ENCODE data around the gene PRKG1.

- TF ChIP-seq, protein P1, sequence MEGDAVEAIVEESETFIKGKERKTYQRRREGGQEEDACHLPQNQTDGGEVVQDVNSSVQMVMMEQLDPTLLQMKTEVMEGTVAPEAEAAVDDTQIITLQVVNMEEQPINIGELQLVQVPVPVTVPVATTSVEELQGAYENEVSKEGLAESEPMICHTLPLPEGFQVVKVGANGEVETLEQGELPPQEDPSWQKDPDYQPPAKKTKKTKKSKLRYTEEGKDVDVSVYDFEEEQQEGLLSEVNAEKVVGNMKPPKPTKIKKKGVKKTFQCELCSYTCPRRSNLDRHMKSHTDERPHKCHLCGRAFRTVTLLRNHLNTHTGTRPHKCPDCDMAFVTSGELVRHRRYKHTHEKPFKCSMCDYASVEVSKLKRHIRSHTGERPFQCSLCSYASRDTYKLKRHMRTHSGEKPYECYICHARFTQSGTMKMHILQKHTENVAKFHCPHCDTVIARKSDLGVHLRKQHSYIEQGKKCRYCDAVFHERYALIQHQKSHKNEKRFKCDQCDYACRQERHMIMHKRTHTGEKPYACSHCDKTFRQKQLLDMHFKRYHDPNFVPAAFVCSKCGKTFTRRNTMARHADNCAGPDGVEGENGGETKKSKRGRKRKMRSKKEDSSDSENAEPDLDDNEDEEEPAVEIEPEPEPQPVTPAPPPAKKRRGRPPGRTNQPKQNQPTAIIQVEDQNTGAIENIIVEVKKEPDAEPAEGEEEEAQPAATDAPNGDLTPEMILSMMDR (IDR thresholded peaks at IDR 0.05; ENCODE audit: low read depth, low read length, poor library complexity, severe bottlenecking) = no peak
- TF ChIP-seq EZH2phosphoT487 (IDR thresholded peaks at IDR 0.05; ENCODE audit: borderline replicate concordance, low read length) = no peak
These were observed 1185.1 kb downstream of the PRKG1 start for GRCh38 chr10:52259426-52259812.
